Caco-2 (cell line): ENCODE measurements around the gene RBM33. TPM values are rescaled to one million over a fixed set of nuclear protein-coding genes. Genes with fewer than 3 reads are reported as not detected.

ENCODE experiments used
- BruUV-seq: library from RNA; stranded (reverse); fragments of 400-500 nt; replicated peaks from 2 replicates; lab custom pipeline; 2021; lab: Mats Ljungman, UMichigan
- CTCF ChIA-PET: fragments of 300-600 bp; sonication (Branson Sonifier 250); formaldehyde crosslinking; loops from one replicate; lab custom pipeline; 2022; ENCODE audit warnings: antibody characterized with exemption; lab: Charles Lee
- POLR2A ChIA-PET: fragments of 300-600 bp; sonication (Branson Sonifier 250); formaldehyde crosslinking; loops from one replicate; lab custom pipeline; 2022; ENCODE audit warnings: antibody characterized with exemption; lab: Charles Lee
- DNase-seq, 2 experiments: peaks; one replicate each; pipeline versions ENCODE4 v3.0.0 to v3.0.0-alpha.2; 2020 to 2022
- H3K27me3 ChIP-seq: replicated peaks from 2 replicates; pipeline ENCODE4 v1.6.0; 2011; ENCODE audit warnings: low read length; ENCODE audit not compliant: control insufficient read depth, insufficient read depth
- H3K36me3 ChIP-seq: 2 replicates; pipeline ENCODE4 v1.5.1; 2011; ENCODE audit warnings: low read length; ENCODE audit not compliant: control insufficient read depth, insufficient read depth
- H3K4me1 ChIP-seq: fragments of 250-450 bp; sonication (Bioruptor Pico); 2 replicates; pipeline ENCODE4 v1.5.1; 2020; ENCODE audit warnings: mild to moderate bottlenecking
- H3K4me3 ChIP-seq: 2 replicates; pipeline ENCODE4 v1.5.1; 2011; ENCODE audit warnings: low read depth, mild to moderate bottlenecking, control low read depth, low read length
- H3K9me3 ChIP-seq: fragments of 250-450 bp; sonication (Bioruptor Pico); 2 replicates; pipeline ENCODE4 v1.5.1; 2020; ENCODE audit warnings: mild to moderate bottlenecking, moderate library complexity
- H3K27ac Mint-ChIP-seq: one replicate; pipeline ENCODE4 v1.8.0; 2022; ENCODE audit warnings: mixed read lengths; ENCODE audit not compliant: unreplicated experiment
- H3K27me3 Mint-ChIP-seq: one replicate; pipeline ENCODE4 v1.8.0; 2022; ENCODE audit warnings: mixed read lengths; ENCODE audit not compliant: insufficient read depth, unreplicated experiment
- H3K36me3 Mint-ChIP-seq: one replicate; pipeline ENCODE4 v1.8.0; 2022; ENCODE audit warnings: mild to moderate bottlenecking, mixed read lengths; ENCODE audit not compliant: insufficient read depth, unreplicated experiment
- H3K4me1 Mint-ChIP-seq: one replicate; pipeline ENCODE4 v1.8.0; 2022; ENCODE audit warnings: low read depth, mixed read lengths; ENCODE audit not compliant: unreplicated experiment
- H3K4me3 Mint-ChIP-seq: one replicate; pipeline ENCODE4 v1.8.0; 2022; ENCODE audit warnings: mild to moderate bottlenecking, moderate library complexity, mixed read lengths; ENCODE audit not compliant: unreplicated experiment
- H3K9me3 Mint-ChIP-seq: one replicate; pipeline ENCODE4 v1.8.0; 2022; ENCODE audit warnings: mixed read lengths; ENCODE audit not compliant: unreplicated experiment
- intact Hi-C: fragments of 100-400 bp; cut with micrococcal nuclease; formaldehyde crosslinking; loops from one replicate; pipeline ENCODE4 v1.10.0; 2022; ENCODE audit not compliant: unreplicated experiment
- total RNA-seq: library from RNA; stranded (reverse); gene quantifications from 2 replicates; pipeline ENCODE4 v1.2.3, GENCODE V29; 2022
- TF ChIP-seq, protein P1 (sequence below), 2 experiments: fragments of 200-600 bp in 1 of 2; IDR thresholded peaks; 1 replicate in 1 of 2; 2 replicates in 1 of 2; pipeline versions ENCODE4 v1.5.1 to v1.8.0; 2011 to 2022; ENCODE audit warnings: antibody characterized with exemption in 1 of 2, control low read depth in 1 of 2, inconsistent platforms in 1 of 2, low read depth in 1 of 2, low read length in 1 of 2, mild to moderate bottlenecking in 1 of 2, moderate library complexity in 1 of 2; ENCODE audit not compliant: insufficient read depth in 1 of 2, severe bottlenecking in 1 of 2, unreplicated experiment in 1 of 2

RBM33 gene
- total RNA-seq, 1 experiment from 2014 or later: 82.8 TPM

- H3K4me1 ChIP-seq: peaks cover 4% of the 10 kb centered on the region; the same call in 1 of the 2 replicates
- H3K9me3 ChIP-seq: no peaks in the 10 kb centered on the region
- Mint-ChIP-seq H3K9me3 (no peaks in the 10 kb centered on the region), H3K27me3 (no peaks in the 10 kb centered on the region), H3K36me3 (no peaks in the 10 kb centered on the region), H3K27ac (no peak overlapping the region), H3K4me1 (no peaks in the 10 kb centered on the region), H3K4me3 (no peak overlapping the region)
- BruUV-seq: no TSS peak
- intact Hi-C loops: no loop called here
- H3K4me3 ChIP-seq: no peak overlapping the region
- TF ChIP-seq, protein P1, sequence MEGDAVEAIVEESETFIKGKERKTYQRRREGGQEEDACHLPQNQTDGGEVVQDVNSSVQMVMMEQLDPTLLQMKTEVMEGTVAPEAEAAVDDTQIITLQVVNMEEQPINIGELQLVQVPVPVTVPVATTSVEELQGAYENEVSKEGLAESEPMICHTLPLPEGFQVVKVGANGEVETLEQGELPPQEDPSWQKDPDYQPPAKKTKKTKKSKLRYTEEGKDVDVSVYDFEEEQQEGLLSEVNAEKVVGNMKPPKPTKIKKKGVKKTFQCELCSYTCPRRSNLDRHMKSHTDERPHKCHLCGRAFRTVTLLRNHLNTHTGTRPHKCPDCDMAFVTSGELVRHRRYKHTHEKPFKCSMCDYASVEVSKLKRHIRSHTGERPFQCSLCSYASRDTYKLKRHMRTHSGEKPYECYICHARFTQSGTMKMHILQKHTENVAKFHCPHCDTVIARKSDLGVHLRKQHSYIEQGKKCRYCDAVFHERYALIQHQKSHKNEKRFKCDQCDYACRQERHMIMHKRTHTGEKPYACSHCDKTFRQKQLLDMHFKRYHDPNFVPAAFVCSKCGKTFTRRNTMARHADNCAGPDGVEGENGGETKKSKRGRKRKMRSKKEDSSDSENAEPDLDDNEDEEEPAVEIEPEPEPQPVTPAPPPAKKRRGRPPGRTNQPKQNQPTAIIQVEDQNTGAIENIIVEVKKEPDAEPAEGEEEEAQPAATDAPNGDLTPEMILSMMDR (IDR thresholded peaks at IDR 0.05; ENCODE audit: insufficient read depth in 1 of 2, low read depth in 1 of 2, low read length in 1 of 2, severe bottlenecking in 1 of 2, unreplicated experiment in 1 of 2): no peak
- CTCF ChIA-PET: no interaction called here
- DNase-seq: no peak
- POLR2A ChIA-PET: no interaction called here
- no peaks in the 10 kb centered on the region for H3K36me3 ChIP-seq
- H3K27me3 ChIP-seq: no peaks in the 10 kb centered on the region
Observed at GRCh38 chr7:155824227-155824886, 179.9 kb downstream of the RBM33 start.

GRCh38 chr7:155825336-155825735, 180.9 kb downstream of the RBM33 start:
- CTCF ChIA-PET: no interaction called here
- no peaks in the 10 kb centered on the region for H3K27me3 Mint-ChIP-seq
- no peak overlapping the region for H3K27ac Mint-ChIP-seq

GRCh38 chr7:155829796-155830470, 185.5 kb downstream of the RBM33 start:
- ChIA-PET CTCF (no interaction called here), POLR2A (no interaction called here)
- no peaks in the 10 kb centered on the region for H3K9me3 Mint-ChIP-seq
- intact Hi-C loops: no loop called here
- H3K4me3 Mint-ChIP-seq: no peak overlapping the region
- no peaks in the 10 kb centered on the region for H3K9me3 ChIP-seq
- no peak overlapping the region for H3K4me3 ChIP-seq
- TF ChIP-seq, protein P1 (IDR thresholded peaks at IDR 0.05; ENCODE audit: insufficient read depth in 1 of 2, low read depth in 1 of 2, low read length in 1 of 2, severe bottlenecking in 1 of 2, unreplicated experiment in 1 of 2): no peak
- H3K4me1 Mint-ChIP-seq: peaks cover 7% of the 10 kb centered on the region
- H3K27me3 ChIP-seq: no peaks in the 10 kb centered on the region
- H3K27me3 Mint-ChIP-seq: no peaks in the 10 kb centered on the region
- H3K27ac Mint-ChIP-seq: no peak overlapping the region
- no peaks in the 10 kb centered on the region for H3K36me3 ChIP-seq
- no peaks in the 10 kb centered on the region for H3K36me3 Mint-ChIP-seq
- peaks cover 16% of the 10 kb centered on the region for H3K4me1 ChIP-seq
- BruUV-seq: no TSS peak
- no peak for DNase-seq

More at GRCh38 chr7:155825336-155825735, 180.9 kb downstream of the RBM33 start:
- no peaks in the 10 kb centered on the region for H3K9me3 ChIP-seq
- intact Hi-C loops: no loop called here
- Mint-ChIP-seq H3K4me1 (no peaks in the 10 kb centered on the region), H3K36me3 (no peaks in the 10 kb centered on the region), H3K4me3 (no peak overlapping the region), H3K9me3 (no peaks in the 10 kb centered on the region)
- DNase-seq: no peak
- no peaks in the 10 kb centered on the region for H3K36me3 ChIP-seq
- no TSS peak for BruUV-seq
- H3K4me3 ChIP-seq: no peak overlapping the region
- peaks cover 4% of the 10 kb centered on the region; the same call in 1 of the 2 replicates for H3K4me1 ChIP-seq
- TF ChIP-seq, protein P1 (IDR thresholded peaks at IDR 0.05; ENCODE audit: insufficient read depth in 1 of 2, low read depth in 1 of 2, low read length in 1 of 2, severe bottlenecking in 1 of 2, unreplicated experiment in 1 of 2): no peak
- POLR2A ChIA-PET: no interaction called here
- no peaks in the 10 kb centered on the region for H3K27me3 ChIP-seq

Other genes starting within 250 kb of the RBM33 start
- gene EN2, start 186.5 kb upstream of the RBM33 start, total RNA-seq: 1.1 and 1.5 TPM in 2 replicates
- gene CNPY1, start 98.1 kb upstream of the RBM33 start, total RNA-seq: not detected in 2 replicates
- 4.7 and 6.2 TPM in 2 replicates for gene SHH, start 167.8 kb downstream of the RBM33 start, total RNA-seq